Neural cell (in vitro differentiated cells): ENCODE data around the gene P2RY10. TPM values are rescaled to one million over a fixed set of nuclear protein-coding genes. Genes with fewer than 3 reads are reported as not detected.

Source experiments
- H2AFZ ChIP-seq: fragments of 200-600, 300-800 bp; sonication (generic), shearing (Covaris generic); 2 replicates; pipeline ENCODE4 v1.6.0; 2014; ENCODE audit warnings: low read depth, mild to moderate bottlenecking, antibody characterized with exemption, low read length, moderate library complexity
- H3F3A ChIP-seq: fragments of 200-600 bp; shearing (Covaris generic); 2 replicates; pipeline ENCODE4 v1.6.1; 2016; ENCODE audit warnings: mild to moderate bottlenecking, moderate library complexity, mixed read lengths, antibody characterized with exemption, low read length; ENCODE audit not compliant: insufficient read depth, poor library complexity, severe bottlenecking
- H3K27ac ChIP-seq: fragments of 200-600, 300-800 bp; sonication (generic), shearing (Covaris generic); 2 replicates; pipeline ENCODE4 v1.5.1; 2014; ENCODE audit warnings: mild to moderate bottlenecking, low read length, moderate library complexity
- H3K27me3 ChIP-seq: fragments of 300-800, 200-600 bp; sonication (generic), shearing (Covaris generic); 2 replicates; pipeline ENCODE4 v1.6.0; 2014; ENCODE audit warnings: mild to moderate bottlenecking, low read depth, low read length, moderate library complexity; ENCODE audit not compliant: insufficient read depth
- H3K36me3 ChIP-seq: fragments of 300-800, 200-600 bp; sonication (generic), shearing (Covaris generic); 2 replicates; pipeline ENCODE4 v1.5.1; 2014; ENCODE audit warnings: mild to moderate bottlenecking, antibody characterized with exemption, low read length, moderate library complexity; ENCODE audit not compliant: insufficient read depth
- H3K4me2 ChIP-seq: fragments of 300-800, 200-600 bp; sonication (generic), shearing (Covaris generic); 2 replicates; pipeline ENCODE4 v1.6.0; 2014; ENCODE audit warnings: mild to moderate bottlenecking, low read length
- H3K4me3 ChIP-seq: fragments of 300-800, 200-600 bp; sonication (generic), shearing (Covaris generic); 2 replicates; pipeline ENCODE4 v1.5.1; 2014; ENCODE audit warnings: mild to moderate bottlenecking, low read length, moderate library complexity
- H3K79me2 ChIP-seq: fragments of 200-600 bp; shearing (Covaris generic); replicated peaks from 2 replicates; pipeline ENCODE4 v1.6.0; 2014; ENCODE audit warnings: mild to moderate bottlenecking, low read length, moderate library complexity; ENCODE audit not compliant: insufficient read depth
- H3K9ac ChIP-seq: fragments of 300-800, 200-600 bp; sonication (generic), shearing (Covaris generic); 2 replicates; pipeline ENCODE4 v1.6.1; 2016; ENCODE audit warnings: mild to moderate bottlenecking, low read length, mixed read lengths
- H3K9me2 ChIP-seq: fragments of 200-600 bp; shearing (Covaris generic); 2 replicates; pipeline ENCODE4 v1.6.1; 2016; ENCODE audit warnings: mild to moderate bottlenecking, low read length, mixed read lengths; ENCODE audit not compliant: insufficient read depth
- H3K9me3 ChIP-seq: fragments of 200-600, 300-800 bp; sonication (generic), shearing (Covaris generic); 2 replicates; pipeline ENCODE4 v1.6.1; 2016; ENCODE audit warnings: mild to moderate bottlenecking, mixed run types, low read length, moderate library complexity, mixed read lengths
- H4K20me1 ChIP-seq: fragments of 200-600 bp; shearing (Covaris generic); 2 replicates; pipeline ENCODE4 v1.6.1; 2016; ENCODE audit warnings: mild to moderate bottlenecking, mixed run types; ENCODE audit not compliant: insufficient read depth
- EP300 ChIP-seq: fragments of 450-650 bp; conservative IDR thresholded peaks from 2 replicates; pipeline ENCODE4 v1.6.1; 2014; ENCODE audit warnings: antibody characterized with exemption, mild to moderate bottlenecking, moderate library complexity; ENCODE audit not compliant: poor library complexity, severe bottlenecking
- EZH2 ChIP-seq: fragments of 200-600, 300-800 bp; shearing (Covaris generic), sonication (generic); IDR thresholded peaks from 2 replicates; pipeline ENCODE4 v1.6.1; 2014; ENCODE audit warnings: antibody characterized with exemption, low read length, borderline replicate concordance, mild to moderate bottlenecking; ENCODE audit not compliant: insufficient read depth, poor library complexity, severe bottlenecking
- MXI1 ChIP-seq: fragments of 450-650 bp; conservative IDR thresholded peaks from 2 replicates; pipeline ENCODE4 v1.6.1; 2014; ENCODE audit warnings: antibody characterized with exemption, mild to moderate bottlenecking; ENCODE audit not compliant: poor library complexity, severe bottlenecking
- POLR2AphosphoS5 ChIP-seq: IDR thresholded peaks from 2 replicates; pipeline ENCODE4 v1.6.1; 2012
- RAD21 ChIP-seq: fragments of 450-650 bp; conservative IDR thresholded peaks from 2 replicates; pipeline ENCODE4 v1.6.1; 2014; ENCODE audit warnings: antibody characterized with exemption, mild to moderate bottlenecking, moderate library complexity
- SMC3 ChIP-seq: fragments of 450-650 bp; conservative IDR thresholded peaks from 2 replicates; pipeline ENCODE4 v1.6.1; 2014; ENCODE audit warnings: antibody characterized with exemption, mild to moderate bottlenecking, moderate library complexity; ENCODE audit not compliant: poor library complexity
- TAF1 ChIP-seq: IDR thresholded peaks from 2 replicates; pipeline ENCODE4 v1.6.1; 2012; ENCODE audit warnings: low read depth
- polyA plus RNA-seq: library from polyadenylated mRNA; depleted of rRNA; stranded (reverse); fragments of >200 nt; gene quantifications from 2 replicates; pipeline ENCODE4 v1.2.3, GENCODE V29; 2014
- TF ChIP-seq, protein P1 (sequence below): fragments of 450-650 bp; IDR thresholded peaks from 2 replicates; pipeline ENCODE4 v1.5.1; 2014; ENCODE audit warnings: antibody characterized with exemption, mild to moderate bottlenecking, moderate library complexity; ENCODE audit not compliant: poor library complexity, severe bottlenecking
- TF ChIP-seq, protein P2 (sequence below): IDR thresholded peaks from 2 replicates; pipeline ENCODE4 v1.6.1; 2012; ENCODE audit warnings: borderline replicate concordance

P2RY10 gene
- polyA plus RNA-seq, 1 donor from 2014 or later: not detected

GRCh38 chrX:78958419-78959116 is 13.4 kb downstream of the P2RY10 start:
- TF ChIP-seq POLR2AphosphoS5 (no peak), EZH2 (no peak), TAF1 (no peak), RAD21 (no peak), SMC3 (no peak), EP300 (no peak), MXI1 (no peak)
- TF ChIP-seq, protein P1, sequence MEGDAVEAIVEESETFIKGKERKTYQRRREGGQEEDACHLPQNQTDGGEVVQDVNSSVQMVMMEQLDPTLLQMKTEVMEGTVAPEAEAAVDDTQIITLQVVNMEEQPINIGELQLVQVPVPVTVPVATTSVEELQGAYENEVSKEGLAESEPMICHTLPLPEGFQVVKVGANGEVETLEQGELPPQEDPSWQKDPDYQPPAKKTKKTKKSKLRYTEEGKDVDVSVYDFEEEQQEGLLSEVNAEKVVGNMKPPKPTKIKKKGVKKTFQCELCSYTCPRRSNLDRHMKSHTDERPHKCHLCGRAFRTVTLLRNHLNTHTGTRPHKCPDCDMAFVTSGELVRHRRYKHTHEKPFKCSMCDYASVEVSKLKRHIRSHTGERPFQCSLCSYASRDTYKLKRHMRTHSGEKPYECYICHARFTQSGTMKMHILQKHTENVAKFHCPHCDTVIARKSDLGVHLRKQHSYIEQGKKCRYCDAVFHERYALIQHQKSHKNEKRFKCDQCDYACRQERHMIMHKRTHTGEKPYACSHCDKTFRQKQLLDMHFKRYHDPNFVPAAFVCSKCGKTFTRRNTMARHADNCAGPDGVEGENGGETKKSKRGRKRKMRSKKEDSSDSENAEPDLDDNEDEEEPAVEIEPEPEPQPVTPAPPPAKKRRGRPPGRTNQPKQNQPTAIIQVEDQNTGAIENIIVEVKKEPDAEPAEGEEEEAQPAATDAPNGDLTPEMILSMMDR: no peak
- TF ChIP-seq, protein P2, sequence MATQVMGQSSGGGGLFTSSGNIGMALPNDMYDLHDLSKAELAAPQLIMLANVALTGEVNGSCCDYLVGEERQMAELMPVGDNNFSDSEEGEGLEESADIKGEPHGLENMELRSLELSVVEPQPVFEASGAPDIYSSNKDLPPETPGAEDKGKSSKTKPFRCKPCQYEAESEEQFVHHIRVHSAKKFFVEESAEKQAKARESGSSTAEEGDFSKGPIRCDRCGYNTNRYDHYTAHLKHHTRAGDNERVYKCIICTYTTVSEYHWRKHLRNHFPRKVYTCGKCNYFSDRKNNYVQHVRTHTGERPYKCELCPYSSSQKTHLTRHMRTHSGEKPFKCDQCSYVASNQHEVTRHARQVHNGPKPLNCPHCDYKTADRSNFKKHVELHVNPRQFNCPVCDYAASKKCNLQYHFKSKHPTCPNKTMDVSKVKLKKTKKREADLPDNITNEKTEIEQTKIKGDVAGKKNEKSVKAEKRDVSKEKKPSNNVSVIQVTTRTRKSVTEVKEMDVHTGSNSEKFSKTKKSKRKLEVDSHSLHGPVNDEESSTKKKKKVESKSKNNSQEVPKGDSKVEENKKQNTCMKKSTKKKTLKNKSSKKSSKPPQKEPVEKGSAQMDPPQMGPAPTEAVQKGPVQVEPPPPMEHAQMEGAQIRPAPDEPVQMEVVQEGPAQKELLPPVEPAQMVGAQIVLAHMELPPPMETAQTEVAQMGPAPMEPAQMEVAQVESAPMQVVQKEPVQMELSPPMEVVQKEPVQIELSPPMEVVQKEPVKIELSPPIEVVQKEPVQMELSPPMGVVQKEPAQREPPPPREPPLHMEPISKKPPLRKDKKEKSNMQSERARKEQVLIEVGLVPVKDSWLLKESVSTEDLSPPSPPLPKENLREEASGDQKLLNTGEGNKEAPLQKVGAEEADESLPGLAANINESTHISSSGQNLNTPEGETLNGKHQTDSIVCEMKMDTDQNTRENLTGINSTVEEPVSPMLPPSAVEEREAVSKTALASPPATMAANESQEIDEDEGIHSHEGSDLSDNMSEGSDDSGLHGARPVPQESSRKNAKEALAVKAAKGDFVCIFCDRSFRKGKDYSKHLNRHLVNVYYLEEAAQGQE: no peak
- Histone ChIP-seq H3K9me2 (no peaks in the 10 kb centered on the region), H3K4me3 (no peak overlapping the region), H4K20me1 (no peaks in the 10 kb centered on the region), H2AFZ (no peak overlapping the region), H3K4me2 (no peak overlapping the region), H3K9ac (no peak overlapping the region), H3K27me3 (no peaks in the 10 kb centered on the region), H3K36me3 (no peaks in the 10 kb centered on the region), H3K9me3 (no peaks in the 10 kb centered on the region), H3K27ac (no peak overlapping the region), H3F3A (no peaks in the 10 kb centered on the region), H3K79me2 (no peaks in the 10 kb centered on the region)

- TF ChIP-seq SMC3 (no peak), POLR2AphosphoS5 (no peak), EP300 (no peak), RAD21 (no peak), MXI1 (no peak), EZH2 (no peak), TAF1 (no peak)
- TF ChIP-seq, protein P2: no peak
- TF ChIP-seq, protein P1: no peak
- no peaks in the 10 kb centered on the region for H3K9me2 ChIP-seq
- H3K79me2 ChIP-seq: no peaks in the 10 kb centered on the region
- no peak overlapping the region for H3K9ac ChIP-seq
- no peaks in the 10 kb centered on the region for H3K9me3 ChIP-seq
- H4K20me1 ChIP-seq: no peaks in the 10 kb centered on the region
- H3K4me3 ChIP-seq: no peak overlapping the region
- H2AFZ ChIP-seq: no peak overlapping the region
- no peaks in the 10 kb centered on the region for H3F3A ChIP-seq
- no peaks in the 10 kb centered on the region for H3K27me3 ChIP-seq
- H3K27ac ChIP-seq: no peak overlapping the region
- H3K36me3 ChIP-seq: no peaks in the 10 kb centered on the region
- no peak overlapping the region for H3K4me2 ChIP-seq
These were observed 15.7 kb downstream of the P2RY10 start for GRCh38 chrX:78960888-78961287.
